Smooth muscle cell (in vitro differentiated cells): ENCODE results near the gene PRKAA1. TPM values are rescaled to one million over a fixed set of nuclear protein-coding genes. Genes with fewer than 3 reads are reported as not detected.

Source experiments
- DNase-seq: peaks from one replicate; lab custom pipeline; 2025; ENCODE audit not compliant: unreplicated experiment; lab: John Stamatoyannopoulos, UW
- H2AFZ ChIP-seq: fragments of 200-600 bp; sonication (generic); 2 replicates; pipeline ENCODE4 v1.6.0; 2016; ENCODE audit warnings: antibody characterized with exemption, low read depth, mild to moderate bottlenecking
- H3F3A ChIP-seq: fragments of 200-600 bp; sonication (generic); 2 replicates; pipeline ENCODE4 v1.6.0; 2017; ENCODE audit warnings: antibody characterized with exemption, low read depth
- H3K27ac ChIP-seq: fragments of 200-600 bp; sonication (generic); 2 replicates; pipeline ENCODE4 v1.5.1; 2016; ENCODE audit warnings: low read depth, mild to moderate bottlenecking
- H3K27me3 ChIP-seq: fragments of 200-600 bp; sonication (generic); 2 replicates; pipeline ENCODE4 v1.6.1; 2016; ENCODE audit warnings: low read depth, mild to moderate bottlenecking
- H3K36me3 ChIP-seq: fragments of 200-600 bp; sonication (generic); 2 replicates; pipeline ENCODE4 v1.5.1; 2016; ENCODE audit warnings: low read depth
- H3K4me1 ChIP-seq: fragments of 200-600 bp; sonication (generic); 2 replicates; pipeline ENCODE4 v1.5.1; 2016; ENCODE audit warnings: low read depth
- H3K4me2 ChIP-seq: fragments of 200-600 bp; sonication (generic); 2 replicates; pipeline ENCODE4 v1.6.0; 2016; ENCODE audit warnings: mild to moderate bottlenecking
- H3K4me3 ChIP-seq: fragments of 200-600 bp; sonication (generic); 2 replicates; pipeline ENCODE4 v1.5.1; 2016; ENCODE audit warnings: mild to moderate bottlenecking
- H3K79me2 ChIP-seq: fragments of 200-600 bp; sonication (generic); 2 replicates; pipeline ENCODE4 v1.6.0; 2016; ENCODE audit warnings: low read depth, mild to moderate bottlenecking
- H3K9ac ChIP-seq: fragments of 200-600 bp; sonication (generic); 2 replicates; pipeline ENCODE4 v1.6.0; 2016; ENCODE audit warnings: low read depth
- H3K9me3 ChIP-seq: fragments of 200-600 bp; sonication (generic); replicated peaks from 2 replicates; pipeline ENCODE4 v1.5.1; 2016; ENCODE audit warnings: low read depth
- H4K20me1 ChIP-seq: fragments of 200-600 bp; sonication (generic); 2 replicates; pipeline ENCODE4 v1.6.0; 2016; ENCODE audit warnings: low read depth
- CTCF ChIP-seq: fragments of 200-600 bp; sonication (generic); IDR thresholded peaks from 2 replicates; pipeline ENCODE4 v1.5.1; 2017; ENCODE audit warnings: borderline replicate concordance, mild to moderate bottlenecking, antibody characterized with exemption; ENCODE audit not compliant: insufficient read depth, poor library complexity, severe bottlenecking
- WGBS: methylation state at CpG from one replicate; pipeline ENCODE4 v1.1.7; 2016; ENCODE audit warnings: low lambda C conversion rate; 5-methylcytosine and 5-hydroxymethylcytosine counted together
- polyA plus RNA-seq: library from polyadenylated mRNA; unstranded; fragments of >200 nt; fragmentation: Nextera tagmentation; extraction: Ambion mirVana; gene quantifications from 2 replicates; pipeline ENCODE4 v1.2.1, GENCODE V29; 2016
- total RNA-seq: library from RNA; depleted of rRNA; stranded (reverse); fragments of >200 nt; gene quantifications from 2 replicates; pipeline ENCODE4 v1.2.3, GENCODE V29; 2014

The PRKAA1 gene
- total and polyA plus RNA-seq, 2 experiments from 2014 or later, result 18.6 to 50.1 TPM

- 85% methylated on average over 2 of the region's 2 CpGs for WGBS
- no peak for DNase-seq
- Histone ChIP-seq H3K4me3 (no peak overlapping the region), H3K9ac (no peak overlapping the region), H2AFZ (no peak overlapping the region), H3K27ac (no peak overlapping the region), H3K27me3 (no peaks in the 10 kb centered on the region), H3F3A (no peaks in the 10 kb centered on the region), H3K4me2 (no peak overlapping the region), H3K9me3 (no peaks in the 10 kb centered on the region), H3K4me1 (no peaks in the 10 kb centered on the region), H3K79me2 (no peaks in the 10 kb centered on the region), H4K20me1 (no peaks in the 10 kb centered on the region), H3K36me3 (no peaks in the 10 kb centered on the region)
- TF ChIP-seq CTCF, result no peak
Measured at GRCh38 chr5:40813698-40814281, 15.6 kb upstream of the PRKAA1 start.

- Histone ChIP-seq H3K27ac (no peak overlapping the region), H2AFZ (no peak overlapping the region), H3K79me2 (no peaks in the 10 kb centered on the region), H3K9ac (no peak overlapping the region), H3K36me3 (no peaks in the 10 kb centered on the region), H3K27me3 (no peaks in the 10 kb centered on the region), H3K9me3 (no peaks in the 10 kb centered on the region), H3F3A (no peaks in the 10 kb centered on the region), H3K4me2 (no peak overlapping the region), H4K20me1 (no peaks in the 10 kb centered on the region), H3K4me1 (no peaks in the 10 kb centered on the region), H3K4me3 (no peak overlapping the region)
- DNase-seq, result no peak
- TF ChIP-seq CTCF, result no peak
- WGBS, result 86% methylated on average over 1 of the region's 1 CpG
Measured at GRCh38 chr5:40812125-40812524, 14.0 kb upstream of the PRKAA1 start.

- no peaks in the 10 kb centered on the region for H3K36me3 ChIP-seq
- H2AFZ ChIP-seq, result no peak overlapping the region
- 94% methylated on average over 8 of the region's 8 CpGs for WGBS
- peaks cover 5% of the 10 kb centered on the region for H4K20me1 ChIP-seq
- no peak overlapping the region for H3K4me2 ChIP-seq
- no peak overlapping the region for H3K4me3 ChIP-seq
- H3K27ac ChIP-seq, result no peak overlapping the region
- no peak overlapping the region for H3K9ac ChIP-seq
- TF ChIP-seq CTCF, result no peak
- H3K27me3 ChIP-seq, result no peaks in the 10 kb centered on the region
- peaks cover 6% of the 10 kb centered on the region for H3K79me2 ChIP-seq
- DNase-seq, result no peak
- peaks cover 5% of the 10 kb centered on the region for H3K4me1 ChIP-seq
- H3K9me3 ChIP-seq, result no peaks in the 10 kb centered on the region
- H3F3A ChIP-seq, result peaks cover 9% of the 10 kb centered on the region
Measured at GRCh38 chr5:40801771-40802562, 3.8 kb upstream of the PRKAA1 start.
